K562 (cell line): ENCODE results near the gene FAM227A. TPM values are rescaled to one million over a fixed set of nuclear protein-coding genes. Genes with fewer than 3 reads are reported as not detected.

ENCODE experiments used
- ATAC-seq: fragments of 200-7000 bp; cut with Tn5 transposase; 3 replicates; pipeline ENCODE4 v1.9.1; 2020; ENCODE audit warnings: moderate library complexity
- BruUV-seq: library from RNA; stranded (reverse); fragments of 400-500 nt; replicated peaks from 2 replicates; lab custom pipeline; 2021; lab: Mats Ljungman, UMichigan
- CTCF ChIA-PET: fragments of 300-600 bp; formaldehyde crosslinking; extraction: SDS; loops from one replicate; lab custom pipeline; 2021; ENCODE audit warnings: low intra/inter-chr PET ratio; lab: Yijun Ruan, JAX
- POLR2A ChIA-PET: fragments of 300-600, 350-650 bp; sonication (Branson Sonifier 250); formaldehyde crosslinking; extraction: SDS; loops from one replicate; lab custom pipeline; 2021; ENCODE audit warnings: antibody characterized with exemption, inconsistent platforms; lab: Yijun Ruan, JAX
- DNase-seq, 4 experiments: peaks; one replicate each; pipeline versions ENCODE4 v3.0.0 to v3.0.0-alpha.2; 2011 to 2018; ENCODE audit warnings: low spot score in 3 of 4, mixed read lengths in 3 of 4; ENCODE audit errors: extremely low read depth in 1 of 4
- FAIRE-seq: peaks from 2 replicates; lab custom pipeline; 2011; peaks lifted over from hg19 to GRCh38; lab: Jason Lieb, UNC
- H2AFZ ChIP-seq: 2 replicates; pipeline ENCODE4 v1.6.0; 2011; ENCODE audit warnings: low read depth, low read length, control low read depth, inconsistent platforms
- H3K27ac ChIP-seq: fragments of 200-600 bp; 3 replicates; pipeline ENCODE4 v1.8.0; 2011; ENCODE audit warnings: low read depth, mild to moderate bottlenecking, control low read depth, inconsistent platforms, low read length, moderate library complexity, mixed read lengths; ENCODE audit errors: extremely low read depth
- H3K27me3 ChIP-seq, 2 experiments: fragments of 300-600 bp in 1 of 2; 2 replicates in 1 of 2; 3 replicates in 1 of 2; pipeline versions ENCODE4 v1.6.0 to v1.8.0; 2011; ENCODE audit warnings: inconsistent platforms in 2 of 2, low read length in 2 of 2, mild to moderate bottlenecking in 1 of 2, mixed read lengths in 1 of 2, moderate library complexity in 1 of 2; ENCODE audit not compliant: control insufficient read depth in 2 of 2, insufficient read depth in 2 of 2
- H3K36me3 ChIP-seq: fragments of 300-600 bp; 3 replicates; pipeline ENCODE4 v1.8.0; 2011; ENCODE audit warnings: mild to moderate bottlenecking, low read length, inconsistent platforms; ENCODE audit not compliant: control insufficient read depth, insufficient read depth
- H3K4me1 ChIP-seq, 2 experiments: fragments of 200-600 bp in 1 of 2; replicated peaks in 1 of 2; 2 replicates in 1 of 2; 3 replicates in 1 of 2; pipeline versions ENCODE4 v1.5.1 to v1.8.0; 2011; ENCODE audit warnings: inconsistent platforms in 2 of 2, low read length in 2 of 2, mild to moderate bottlenecking in 1 of 2, mixed read lengths in 1 of 2, moderate library complexity in 1 of 2; ENCODE audit not compliant: control insufficient read depth in 2 of 2, insufficient read depth in 2 of 2
- H3K4me2 ChIP-seq: 2 replicates; pipeline ENCODE4 v1.6.1; 2011; ENCODE audit warnings: low read length, control low read depth, inconsistent platforms, mixed read lengths; ENCODE audit not compliant: insufficient read depth
- H3K4me3 ChIP-seq: fragments of 200-600 bp; sonication (generic), shearing (Covaris generic); 2 replicates; pipeline ENCODE4 v1.5.1; 2016; ENCODE audit warnings: control low read depth, inconsistent platforms
- H3K79me2 ChIP-seq: fragments of 200-600 bp; 3 replicates; pipeline ENCODE4 v1.8.0; 2011; ENCODE audit warnings: low read length, inconsistent platforms; ENCODE audit not compliant: control insufficient read depth, insufficient read depth
- H3K9ac ChIP-seq, 2 experiments: 2 replicates each; pipeline versions ENCODE4 v1.6.0 to v1.6.1; 2011; ENCODE audit warnings: low read depth in 2 of 2, low read length in 2 of 2, control low read depth in 1 of 2, inconsistent platforms in 1 of 2, mild to moderate bottlenecking in 1 of 2, mixed read lengths in 1 of 2; ENCODE audit not compliant: insufficient read depth in 1 of 2
- H3K9me1 ChIP-seq: one replicate; pipeline ENCODE4 v1.6.0; 2011; ENCODE audit warnings: inconsistent platforms, mild to moderate bottlenecking, low read length, moderate library complexity; ENCODE audit not compliant: control insufficient read depth, insufficient read depth
- H3K9me3 ChIP-seq: replicated peaks from 2 replicates; pipeline ENCODE4 v1.5.1; 2011; ENCODE audit warnings: low read depth, low read length, inconsistent platforms; ENCODE audit not compliant: control insufficient read depth, insufficient read depth
- H4K20me1 ChIP-seq: replicated peaks from 2 replicates; pipeline ENCODE4 v1.6.1; 2011; ENCODE audit warnings: low read length, inconsistent platforms, mixed read lengths; ENCODE audit not compliant: control insufficient read depth, insufficient read depth
- SUPT5H ChIP-seq: fragments of 450-650 bp; IDR thresholded peaks from 2 replicates; pipeline ENCODE4 v1.6.1; 2016
- ZKSCAN3 ChIP-seq: fragments of 250-450 bp; sonication (Bioruptor Pico); IDR thresholded peaks from 2 replicates; pipeline ENCODE4 v1.4.0; 2020
- ZNF778 ChIP-seq: fragments of 450-650 bp; formaldehyde crosslinking; IDR thresholded peaks from 2 replicates; pipeline ENCODE4 v1.4.0; 2020; ENCODE audit warnings: mild to moderate bottlenecking, moderate library complexity
- WGBS: fragments of 100-300 bp; shearing (Covaris generic); methylation state at CpG from one replicate; pipeline ENCODE4 v1.1.6; 2016; ENCODE audit warnings: low coverage, mixed read lengths; ENCODE audit not compliant: insufficient coverage; ENCODE audit errors: missing lambda C conversion rate; 5-methylcytosine and 5-hydroxymethylcytosine counted together
- in situ Hi-C: fragments of 300-500 bp; cut with MboI; formaldehyde crosslinking; loops from 4 replicates; pipeline ENCODE4 v1.15.0; 2018; ENCODE audit warnings: inconsistent platforms, mixed read lengths
- intact Hi-C: fragments of 100-400 bp; cut with micrococcal nuclease; formaldehyde crosslinking; loops from 2 replicates; pipeline ENCODE4 v1.14.2; 2022
- polyA plus RNA-seq, 8 experiments: library from polyadenylated mRNA; depleted of rRNA in 4 of 8; stranded (reverse) in 5 of 8; unstranded in 3 of 8; fragments of >200 nt; fragmentation: Nextera tagmentation in 2 of 8; fragmentation: Illumina TruSeq in 1 of 8; extraction: Ambion mirVana in 2 of 8; extraction: Trizol in 1 of 8; gene quantifications; 2 replicates each; pipeline versions ENCODE4 v1.2.1 to v1.2.3, GENCODE V29; 2011 to 2014; ENCODE audit warnings: inconsistent platforms in 1 of 8, missing spikeins in 1 of 8
- total RNA-seq, 7 experiments: library from RNA; depleted of rRNA in 6 of 7; stranded (reverse); fragments of >200 nt in 6 of 7; fragmentation: Illumina TruSeq in 2 of 7; extraction: Trizol in 2 of 7; gene quantifications; 2 replicates each; pipeline versions ENCODE4 v1.2.1 to v1.2.3, GENCODE V29; 2011 to 2021; ENCODE audit warnings: low replicate concordance in 1 of 7
- TF ChIP-seq, protein P1 (sequence below): fragments of 250-450 bp; sonication (Bioruptor Pico); IDR thresholded peaks from 2 replicates; pipeline ENCODE4 v1.8.0; 2022; ENCODE audit warnings: moderate library complexity, mild to moderate bottlenecking, inconsistent platforms

The FAM227A gene
- total and polyA plus RNA-seq, 9 of the 15 experiments (the other 6 are each of a cell fraction or from before 2014, with no cell fraction given): 0.10 to 2.2 (median 0.83) TPM

DNA sequence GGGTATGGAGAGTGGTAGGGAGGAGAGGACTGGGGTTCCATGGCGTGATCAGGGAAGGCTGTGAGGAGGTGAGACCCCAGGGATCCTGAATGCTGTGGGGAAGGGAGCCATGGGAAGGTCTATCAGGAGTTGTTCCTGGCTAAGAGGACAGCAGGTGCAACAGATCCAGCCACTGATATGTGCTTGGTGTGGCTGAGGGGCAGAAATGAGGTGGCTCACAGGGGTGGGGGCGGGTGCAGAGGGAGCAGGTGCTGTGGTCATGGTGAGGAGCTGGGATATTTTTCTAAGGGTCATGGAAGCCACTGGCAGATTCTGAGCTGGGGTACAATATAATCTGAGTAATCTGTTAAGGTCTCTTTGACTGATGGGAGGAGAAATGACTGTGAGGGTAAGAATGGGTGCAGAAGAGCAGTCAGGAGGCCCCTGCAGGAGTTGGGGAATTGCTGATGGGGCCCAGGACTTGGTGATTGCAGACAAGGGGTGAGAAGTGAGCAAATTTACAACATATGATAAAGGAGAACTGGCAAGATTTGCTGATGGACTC is 54.9 kb downstream of the FAM227A start:
- DNase-seq (no peak), FAIRE-seq (no peak), ATAC-seq (no peak)
- WGBS: no CpG with 5 or more reads among the region's 2 CpGs
- Histone ChIP-seq H3K9me3 (no peaks in the 10 kb centered on the region), H3K4me2 (no peak overlapping the region), H3K9ac (no peak overlapping the region), H3K27me3 (0 out of 5 replicates have a peak, but pooled peaks cover 0 to 4% of the 10 kb centered on the region in 2 experiments), H3K36me3 (no peaks in the 10 kb centered on the region), H4K20me1 (no peaks in the 10 kb centered on the region), H3K79me2 (no peaks in the 10 kb centered on the region), H3K9me1 (no peaks in the 10 kb centered on the region), H3K4me1 (peaks cover 0 to under 1% of the 10 kb centered on the region in 2 experiments; a peak in 1 of 5 replicates), H2AFZ (no peak overlapping the region), H3K4me3 (no peak overlapping the region), H3K27ac (no peak overlapping the region)
- in situ Hi-C loops (no loop called here), intact Hi-C loops (no loop called here)
- TF ChIP-seq ZNF778 (CRISPR knock-in tag) (no peak), SUPT5H (no peak), ZKSCAN3 (CRISPR knock-in tag) (no peak)
- TF ChIP-seq, protein P1, sequence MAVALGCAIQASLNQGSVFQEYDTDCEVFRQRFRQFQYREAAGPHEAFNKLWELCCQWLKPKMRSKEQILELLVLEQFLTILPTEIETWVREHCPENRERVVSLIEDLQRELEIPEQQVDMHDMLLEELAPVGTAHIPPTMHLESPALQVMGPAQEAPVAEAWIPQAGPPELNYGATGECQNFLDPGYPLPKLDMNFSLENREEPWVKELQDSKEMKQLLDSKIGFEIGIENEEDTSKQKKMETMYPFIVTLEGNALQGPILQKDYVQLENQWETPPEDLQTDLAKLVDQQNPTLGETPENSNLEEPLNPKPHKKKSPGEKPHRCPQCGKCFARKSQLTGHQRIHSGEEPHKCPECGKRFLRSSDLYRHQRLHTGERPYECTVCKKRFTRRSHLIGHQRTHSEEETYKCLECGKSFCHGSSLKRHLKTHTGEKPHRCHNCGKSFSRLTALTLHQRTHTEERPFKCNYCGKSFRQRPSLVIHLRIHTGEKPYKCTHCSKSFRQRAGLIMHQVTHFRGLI (CRISPR knock-in tag): no peak
- POLR2A ChIA-PET: interaction anchor here (1.0 kb wide), 1 partner anchor 19 kb away, joined by 3 read pairs; no protein-coding TSS in a partner anchor
- BruUV-seq: no TSS peak
- CTCF ChIA-PET: no interaction called here
